Measurements from ENCODE around the gene ABCC11.
"Not testable (repeated sequence)": the region's sequence is repeated elsewhere in the genome, so short reads cannot be mapped to it uniquely, and the experiment has no call there.

The ABCC11 gene

DNA sequence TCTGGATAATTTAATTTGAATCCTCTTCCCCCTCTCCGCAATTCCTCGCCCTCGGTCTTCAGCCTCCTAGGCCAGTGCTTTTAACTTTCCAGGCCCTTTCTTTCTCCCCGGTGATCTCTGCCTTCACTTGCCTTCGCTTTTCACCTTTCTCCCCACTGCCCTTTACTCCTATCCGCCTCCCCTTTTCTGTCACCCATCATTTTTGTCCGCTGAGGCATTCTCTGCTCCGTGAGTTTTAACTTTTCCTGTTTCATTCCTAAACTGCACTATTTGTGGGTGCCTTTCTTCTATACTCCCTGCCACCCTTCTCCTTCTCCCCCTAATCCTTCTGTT, 2.5 kb downstream of the ABCC11 start:
- no peak for DNase-seq

DNA sequence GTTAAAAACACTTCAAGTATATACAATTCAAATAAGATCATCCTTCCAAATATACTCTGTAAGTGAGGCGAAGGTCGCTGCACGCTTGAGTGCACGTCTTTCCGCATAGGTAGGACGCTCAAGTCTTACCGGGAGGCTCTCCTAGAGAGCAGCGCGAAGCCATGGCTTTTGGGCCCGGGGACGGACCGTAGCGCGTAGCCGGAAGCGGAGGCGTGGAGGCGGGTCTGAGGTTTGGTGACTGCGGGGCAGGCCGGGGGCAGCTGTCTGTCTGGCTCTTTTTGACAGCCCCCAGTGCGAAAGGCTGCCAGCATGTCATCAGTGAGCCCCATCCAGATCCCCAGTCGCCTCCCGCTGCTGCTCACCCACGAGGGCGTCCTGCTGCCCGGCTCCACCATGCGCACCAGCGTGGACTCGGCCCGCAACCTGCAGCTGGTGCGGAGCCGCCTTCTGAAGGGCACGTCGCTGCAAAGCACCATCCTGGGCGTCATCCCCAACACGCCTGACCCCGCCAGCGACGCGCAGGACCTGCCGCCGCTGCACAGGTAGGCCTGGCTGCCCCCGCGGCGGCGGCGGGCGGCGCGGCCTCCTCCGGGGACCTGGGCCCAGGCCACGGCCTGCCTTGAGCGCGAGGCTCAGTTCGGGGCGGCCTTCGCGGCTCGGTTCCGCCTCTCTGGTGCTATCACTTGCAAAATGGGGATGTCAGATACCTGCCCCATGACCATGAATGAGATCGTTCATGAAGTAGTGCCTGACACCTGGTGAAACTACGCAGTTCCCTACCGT, 3.1 kb downstream of the ABCC11 start, which contains the start of gene LONP2:
Gene LONP2 (plus strand): TSS at position 221 of the 783 bp plus-strand sequence. CDS start 89 bp downstream, at position 310.
- peak; percentile 94 for DNase-seq

DNA sequence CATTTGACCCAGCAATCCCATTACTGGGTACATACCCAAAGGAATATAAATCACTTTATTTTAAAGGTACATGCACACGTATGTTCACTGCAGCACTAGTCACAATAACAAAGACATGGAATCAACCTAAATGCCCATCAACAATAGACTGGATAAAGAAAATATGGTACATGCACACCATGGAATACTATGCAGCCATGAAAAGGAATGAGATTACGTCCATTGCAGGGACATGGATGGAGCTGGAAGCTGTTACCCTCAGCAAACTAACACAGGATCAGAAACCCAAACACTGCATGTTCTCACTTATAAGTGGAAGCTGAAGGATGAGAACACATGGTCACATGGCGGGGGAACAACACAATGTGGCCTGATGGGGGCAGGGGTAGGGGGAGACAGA, 7.2 kb downstream of the ABCC11 start:
- DNase-seq = not testable (repeated sequence)

DNA sequence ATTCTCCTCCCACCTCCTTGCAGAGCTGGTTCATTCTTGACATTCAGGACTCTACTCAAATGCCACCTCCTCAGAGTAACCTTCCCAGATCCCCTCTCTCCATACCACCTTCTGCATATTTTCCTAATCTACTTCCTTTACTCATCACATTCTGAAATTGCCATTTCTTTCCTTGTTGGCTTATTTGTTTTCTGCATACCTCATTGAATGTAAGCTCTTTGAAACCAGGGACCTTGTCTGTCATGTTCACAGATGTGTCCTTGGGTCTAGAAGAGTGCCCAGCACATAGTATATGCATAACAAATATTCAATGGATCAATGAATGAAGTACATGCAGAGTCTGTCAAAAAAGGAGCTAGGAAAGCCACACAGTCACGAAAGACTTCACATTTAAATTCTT, 11.1 kb downstream of the ABCC11 start:
- no peak for DNase-seq

DNA sequence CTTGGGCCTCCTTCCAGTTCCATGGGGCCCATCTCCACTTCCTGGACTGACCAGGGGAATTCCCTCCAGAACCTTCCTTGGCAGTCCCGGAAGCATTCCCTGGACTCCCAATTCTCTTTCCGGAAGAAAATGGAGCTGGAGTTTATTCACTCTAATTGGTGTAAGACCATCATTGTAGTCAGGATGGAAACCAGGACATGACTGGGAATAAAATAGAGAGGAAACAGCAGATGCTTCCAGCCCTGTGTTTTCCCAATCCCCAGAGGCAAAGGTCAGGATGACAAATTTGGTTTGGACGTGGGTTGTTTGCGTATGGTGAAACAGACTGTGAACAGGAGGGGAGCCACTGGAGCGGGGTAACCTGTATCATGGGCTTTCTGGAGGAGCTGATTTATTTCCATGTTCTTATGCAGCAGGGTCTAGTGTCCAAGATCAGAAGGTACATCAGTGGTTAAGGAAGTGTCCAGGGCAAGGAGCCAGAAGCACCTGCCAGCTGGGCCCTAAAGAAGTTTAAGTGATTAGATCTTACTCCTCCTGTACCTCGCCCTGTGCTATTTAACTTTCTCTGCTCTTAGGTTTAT, 11.7 kb downstream of the ABCC11 start:
- DNase-seq = no peak

DNA sequence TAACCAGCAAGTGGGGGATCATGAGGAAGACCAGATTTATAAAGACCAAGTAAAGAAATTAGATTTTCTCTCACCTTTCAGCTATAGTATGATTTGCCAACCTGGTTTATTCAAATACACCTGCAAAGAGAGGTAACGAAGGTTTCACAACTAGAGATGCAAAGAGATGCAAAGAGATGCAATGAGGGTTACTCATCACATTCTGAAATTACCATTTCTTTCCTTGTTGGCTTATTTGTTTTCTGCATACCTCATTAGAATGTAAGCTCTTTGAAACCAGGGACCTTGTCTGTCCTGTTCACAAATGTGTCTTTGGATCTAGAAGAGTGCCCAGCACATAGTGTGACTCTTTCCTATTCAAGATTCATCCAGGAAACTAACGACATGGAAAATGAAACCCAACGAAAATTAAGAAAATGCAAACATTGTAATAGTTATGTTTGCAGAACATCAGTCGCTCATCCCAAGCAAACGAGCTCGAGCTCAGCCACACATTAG, 12.2 kb downstream of the ABCC11 start:
- no peak for DNase-seq

DNA sequence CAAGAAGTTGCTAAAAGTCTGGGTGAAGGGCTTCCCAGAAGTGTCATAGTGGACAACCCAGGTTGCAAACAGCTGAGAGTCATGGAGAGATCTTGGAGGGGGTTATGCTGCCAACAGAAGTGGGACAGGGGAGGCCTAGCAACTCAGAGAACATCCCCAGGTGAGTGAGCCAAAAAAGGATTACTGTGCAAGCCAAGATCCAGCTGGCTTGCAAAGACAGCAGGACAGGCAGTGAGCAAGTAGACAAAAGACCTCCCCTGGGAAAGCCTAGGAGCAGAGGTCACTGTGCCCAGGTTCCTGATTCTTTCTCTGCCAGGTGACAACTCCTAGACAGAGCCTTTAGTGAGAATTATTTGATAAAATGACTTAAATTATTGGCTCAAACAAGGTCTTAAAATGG, 12.7 kb downstream of the ABCC11 start:
- no peak for DNase-seq

DNA sequence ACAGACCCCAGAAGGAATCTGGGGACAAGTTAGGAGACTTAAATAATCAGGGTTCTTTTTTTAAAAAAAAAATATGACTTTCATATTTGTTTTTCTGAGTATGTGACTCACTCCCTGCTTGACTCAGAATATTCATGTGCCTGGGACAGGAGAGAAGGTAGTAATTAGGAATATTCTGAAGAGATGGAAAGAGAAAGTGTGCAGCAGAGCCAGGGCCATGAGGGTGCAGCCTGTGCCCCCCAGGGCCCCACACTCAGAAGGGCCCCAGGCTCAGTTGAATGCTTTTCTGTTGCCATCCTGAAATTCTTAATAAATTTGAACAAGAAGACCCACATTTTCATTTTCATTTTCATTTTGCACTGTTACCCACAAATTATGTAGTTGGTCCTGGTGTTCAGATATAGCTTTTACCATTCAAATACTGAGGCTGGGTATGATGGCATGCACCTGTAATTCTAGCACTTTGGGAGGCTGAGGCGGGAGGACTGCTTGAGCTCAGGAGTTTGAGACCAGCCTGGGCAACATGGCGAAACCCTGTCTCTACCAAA, 14.8 kb downstream of the ABCC11 start:
- DNase-seq = no peak

DNA sequence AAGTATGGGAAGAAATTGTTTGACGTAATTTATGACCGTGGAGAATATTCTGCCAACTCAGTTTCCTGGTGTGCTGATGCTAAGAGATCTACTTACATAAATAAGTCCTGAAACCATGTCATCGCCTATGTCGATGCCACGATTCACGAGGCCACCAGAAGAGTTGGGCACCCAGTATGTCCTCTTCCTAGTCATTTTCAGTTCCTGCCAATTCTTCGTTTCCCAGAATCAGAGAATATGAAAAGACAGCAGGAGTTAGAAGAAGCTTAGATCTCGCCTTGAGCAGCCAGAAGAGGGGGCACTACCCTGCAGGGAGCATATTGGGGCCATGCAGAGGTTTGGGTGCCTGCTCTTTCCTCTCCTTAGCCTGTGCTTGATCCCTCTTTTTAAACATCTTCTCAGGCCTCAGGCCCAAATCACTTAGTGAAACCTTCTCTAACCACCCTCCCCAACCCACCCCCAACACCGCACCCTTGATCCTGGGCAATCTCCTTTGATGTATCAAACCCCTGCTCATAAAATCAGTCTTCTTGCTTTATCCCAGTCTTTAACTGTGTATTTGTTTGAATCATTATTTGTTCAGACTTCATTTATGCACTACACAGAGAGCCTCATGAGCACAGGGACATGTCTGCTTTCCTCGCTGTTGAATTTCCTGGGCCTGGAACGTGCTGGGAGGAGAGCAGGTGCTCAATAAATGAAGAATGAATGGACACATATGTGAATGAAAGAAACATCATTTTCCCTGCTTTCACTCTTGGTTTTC, 15.4 kb downstream of the ABCC11 start:
- DNase-seq = no peak

DNA sequence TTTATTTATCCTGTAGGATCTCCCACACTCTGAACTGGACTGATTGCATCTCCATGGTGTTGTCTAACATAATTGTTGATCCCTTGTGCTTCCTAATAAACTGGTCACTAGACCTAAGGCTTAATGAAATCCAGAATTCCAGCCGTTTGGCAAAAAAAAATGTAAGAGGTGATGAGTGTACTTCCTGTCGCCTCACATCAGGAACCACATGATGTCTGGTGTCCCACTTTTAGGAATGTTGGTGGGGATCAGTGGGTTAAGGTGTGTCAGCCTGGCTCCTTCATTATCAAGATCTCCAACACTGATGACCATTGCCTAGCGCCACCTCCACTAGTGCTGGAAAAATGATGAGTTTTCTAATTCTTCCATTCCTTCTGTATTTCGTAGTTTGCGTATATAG, 21.9 kb downstream of the ABCC11 start:
- DNase-seq = no peak

DNA sequence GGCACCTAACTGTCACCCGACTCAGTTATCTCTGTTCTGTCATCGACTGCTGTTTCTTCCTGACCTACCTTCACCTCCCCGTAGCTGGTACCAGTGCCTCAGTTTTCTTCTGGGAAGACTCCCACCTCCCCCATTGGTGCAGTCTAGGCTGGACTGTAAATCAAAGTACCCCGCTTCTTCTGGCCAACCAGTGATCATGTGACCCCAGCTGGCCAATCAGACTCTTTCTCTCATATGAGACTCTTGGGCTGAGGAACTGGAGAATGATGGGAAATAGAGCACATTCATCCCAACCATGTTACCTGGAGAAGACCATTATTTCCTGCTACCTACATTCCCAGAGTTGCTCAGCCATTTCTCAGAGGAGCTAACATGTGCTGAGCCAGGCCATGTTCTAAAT, 23.8 kb downstream of the ABCC11 start:
- DNase-seq = no peak

DNA sequence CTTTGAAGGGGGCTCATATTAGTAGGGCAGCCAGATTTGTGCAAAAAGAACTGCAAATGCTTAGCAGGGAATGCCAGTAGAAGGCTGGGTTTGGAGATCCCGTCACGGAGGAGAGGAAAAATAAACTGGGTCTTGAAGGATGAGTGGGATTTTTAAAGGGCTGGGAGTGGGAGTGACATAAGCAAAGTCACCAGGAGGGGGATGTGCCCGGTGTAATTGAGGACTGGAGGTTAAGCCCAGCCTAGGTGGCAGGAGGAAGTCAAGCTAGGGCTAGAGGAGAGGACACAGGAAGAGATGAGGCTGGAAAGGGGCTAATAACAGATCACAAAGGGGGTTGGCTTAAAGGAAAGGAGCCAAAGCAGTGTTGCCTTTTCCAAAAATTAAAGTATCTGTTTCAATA, 26.4 kb downstream of the ABCC11 start:
- DNase-seq = no peak

DNA sequence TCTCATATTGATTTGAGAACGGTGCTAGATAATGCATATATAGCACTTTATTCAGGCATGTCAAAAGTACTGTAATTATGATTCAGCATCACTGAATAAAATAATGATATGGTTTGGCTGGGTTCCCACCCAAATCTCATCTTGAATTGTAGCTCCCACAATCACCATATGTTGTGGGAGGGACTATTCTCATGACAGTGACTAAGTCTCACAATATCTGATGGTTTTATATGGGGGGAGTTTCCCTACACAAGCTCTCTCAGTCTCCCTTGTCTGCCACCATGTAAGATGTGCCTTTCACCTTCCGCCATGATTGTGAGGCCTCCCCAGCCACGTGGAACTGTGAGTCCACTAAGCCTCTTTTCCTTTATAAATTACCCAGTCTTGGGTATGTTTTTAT, 28.9 kb downstream of the ABCC11 start:
- DNase-seq = no peak

DNA sequence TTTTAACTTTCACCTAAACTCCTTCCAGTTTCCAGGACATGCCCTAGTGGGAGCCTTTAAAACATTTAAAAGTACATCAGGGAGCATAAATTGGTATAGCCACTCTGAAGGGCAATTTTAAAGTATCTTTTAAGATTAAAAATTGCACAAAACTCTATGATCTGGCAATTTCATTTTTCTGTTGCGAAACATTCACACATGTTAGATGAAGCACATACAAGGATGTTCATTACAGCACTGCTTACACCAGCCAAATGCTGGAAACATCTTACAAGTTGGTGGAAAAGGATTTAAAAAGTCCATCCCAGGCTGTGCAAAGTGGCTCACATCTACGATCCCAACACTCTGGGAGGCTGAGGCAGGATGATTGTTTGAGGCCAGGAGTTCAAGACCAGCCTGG, 29.6 kb downstream of the ABCC11 start:
- no peak for DNase-seq

DNA sequence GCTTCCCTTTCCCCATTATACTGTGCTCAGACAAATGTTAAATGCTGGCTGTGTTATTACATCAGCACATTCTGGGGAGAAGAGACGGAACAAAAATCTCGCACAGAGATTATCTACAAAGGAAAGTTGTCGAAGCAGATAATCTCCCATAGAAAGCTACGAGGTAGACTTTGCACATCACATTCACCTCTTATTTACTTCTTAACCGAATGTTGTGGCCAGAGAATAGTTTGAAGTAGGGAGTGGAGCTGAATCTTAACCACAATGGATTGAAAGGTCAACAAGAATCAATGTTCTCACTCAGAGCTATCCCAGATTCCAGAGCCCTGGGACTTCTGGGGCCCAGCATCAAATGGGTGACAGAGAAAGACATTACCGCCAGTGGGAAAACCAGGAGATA, 31.6 kb downstream of the ABCC11 start:
- DNase-seq = no peak

DNA sequence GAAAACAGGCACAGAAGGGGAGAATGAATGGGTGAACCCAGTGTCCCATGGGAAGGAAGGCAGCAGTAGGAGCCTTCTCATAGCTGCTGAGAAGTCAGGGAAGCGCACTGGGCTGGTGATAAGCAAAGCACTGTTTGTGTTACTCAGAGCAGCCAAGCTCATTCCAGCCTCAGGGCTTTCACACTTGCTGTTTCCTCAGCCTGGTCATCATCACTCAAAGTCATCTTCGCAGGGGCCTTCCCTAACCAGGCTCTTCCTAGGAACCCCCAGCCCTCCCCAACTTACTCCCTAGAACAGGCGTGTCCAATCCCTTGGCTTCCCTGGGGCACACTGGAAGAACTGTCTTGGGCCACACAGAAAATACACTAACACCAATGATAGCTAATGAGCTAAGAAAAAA, 35.3 kb downstream of the ABCC11 start:
- no peak for DNase-seq

DNA sequence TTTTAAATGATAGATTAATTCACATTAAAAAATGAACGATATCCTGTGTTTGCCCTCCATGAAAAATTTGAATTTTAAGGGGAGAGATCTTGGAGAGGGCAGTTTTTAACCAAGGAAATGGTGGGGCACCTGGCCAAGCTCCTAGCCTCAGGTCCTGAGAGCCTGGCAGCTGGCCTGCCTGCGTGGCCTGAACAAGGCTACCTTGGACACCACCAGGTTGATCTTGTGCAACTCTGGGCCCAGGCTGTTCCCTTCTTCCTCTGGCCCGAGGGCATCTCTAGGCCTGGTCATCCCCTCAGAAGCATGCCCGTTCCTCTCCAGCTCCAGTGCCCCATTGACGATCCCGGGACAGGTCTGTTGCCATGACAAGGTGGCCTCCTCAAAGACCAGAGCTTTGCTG, 36.6 kb downstream of the ABCC11 start:
- no peak for DNase-seq

DNA sequence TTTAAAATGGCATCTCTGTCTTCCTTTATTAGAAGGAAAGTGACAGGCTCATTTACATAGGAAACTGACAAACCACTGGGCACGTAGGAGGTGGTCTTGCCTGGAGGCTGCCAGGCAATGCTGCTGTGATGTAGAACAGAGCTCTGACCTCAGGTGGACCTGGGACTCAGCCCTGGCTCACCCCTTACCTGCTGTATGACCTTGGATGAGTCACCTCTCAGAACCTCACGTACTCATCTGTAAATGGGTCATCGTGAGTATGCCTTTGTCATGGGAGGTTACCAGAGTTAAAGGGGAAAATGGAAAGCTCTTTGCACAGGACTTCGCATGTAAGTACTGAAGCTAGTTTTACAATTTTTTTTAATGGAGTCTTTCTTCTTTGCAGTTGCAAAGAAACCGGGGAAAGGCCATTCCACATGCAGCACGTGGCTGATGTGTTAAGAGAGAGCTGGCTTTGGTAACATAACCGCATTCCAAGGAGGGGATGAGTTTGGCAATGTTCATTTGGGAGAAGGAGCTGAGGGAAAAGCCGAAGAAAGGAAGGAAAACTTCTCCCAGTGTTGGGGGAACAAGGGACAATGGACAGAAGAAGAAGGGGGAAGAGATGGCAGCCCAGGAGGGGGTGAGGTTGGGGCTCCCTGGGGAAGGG, 40.6 kb downstream of the ABCC11 start:
- DNase-seq = no peak

DNA sequence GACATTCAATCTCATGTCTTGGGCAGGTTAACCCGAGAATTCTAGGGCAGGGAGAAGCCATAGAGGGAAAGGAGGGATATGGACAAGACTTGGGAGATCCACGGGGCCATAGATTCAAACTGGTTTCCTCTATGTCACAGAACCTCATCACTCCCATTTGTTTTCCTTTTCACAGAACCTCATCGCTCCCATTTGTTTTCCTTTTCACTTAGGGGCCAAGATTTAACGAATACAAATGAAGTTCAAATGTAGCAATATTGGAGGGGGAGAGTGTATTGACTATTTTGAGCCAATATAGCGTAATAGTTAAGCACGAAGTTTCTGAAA, 42.6 kb downstream of the ABCC11 start:
- DNase-seq = no peak

DNA sequence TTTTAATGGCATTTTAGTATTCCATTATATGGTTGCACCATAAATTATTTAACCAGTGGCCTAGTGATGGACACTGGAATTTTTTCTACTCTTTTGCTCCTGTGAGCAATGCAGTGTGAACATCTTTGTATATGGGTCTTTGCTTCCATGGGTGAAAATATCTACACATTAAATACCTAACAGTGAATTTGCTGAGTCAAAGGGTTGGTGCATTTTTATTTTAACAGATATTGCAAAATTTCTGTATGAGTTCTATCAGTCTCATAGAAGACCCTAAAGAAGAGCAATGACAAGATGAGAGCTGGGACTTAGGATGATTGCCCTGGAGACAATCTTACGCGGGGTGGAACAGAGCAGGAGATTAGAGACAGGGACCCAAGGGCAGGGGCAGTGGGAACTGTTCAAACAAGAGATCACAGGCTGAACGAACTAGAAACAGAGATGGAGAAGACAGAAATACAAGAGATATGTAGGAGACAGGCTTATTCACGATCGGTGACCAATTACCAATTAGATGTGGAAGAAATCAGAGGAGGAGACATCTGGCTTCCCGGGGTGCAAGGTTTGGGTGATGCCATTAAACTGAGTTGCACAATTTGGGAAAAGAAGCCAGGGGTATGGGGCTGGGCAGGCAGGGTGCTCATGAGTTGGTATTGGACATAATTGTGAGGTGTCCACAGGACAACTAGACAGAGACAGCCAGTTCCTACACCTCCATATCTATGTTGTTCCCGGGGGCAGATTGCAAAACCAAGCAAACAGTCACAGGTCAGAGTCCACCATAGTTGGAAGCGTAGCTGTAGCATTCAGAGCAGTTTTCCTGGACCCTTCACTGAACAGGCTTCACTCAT, 43.1 kb downstream of the ABCC11 start:
- DNase-seq = no peak

DNA sequence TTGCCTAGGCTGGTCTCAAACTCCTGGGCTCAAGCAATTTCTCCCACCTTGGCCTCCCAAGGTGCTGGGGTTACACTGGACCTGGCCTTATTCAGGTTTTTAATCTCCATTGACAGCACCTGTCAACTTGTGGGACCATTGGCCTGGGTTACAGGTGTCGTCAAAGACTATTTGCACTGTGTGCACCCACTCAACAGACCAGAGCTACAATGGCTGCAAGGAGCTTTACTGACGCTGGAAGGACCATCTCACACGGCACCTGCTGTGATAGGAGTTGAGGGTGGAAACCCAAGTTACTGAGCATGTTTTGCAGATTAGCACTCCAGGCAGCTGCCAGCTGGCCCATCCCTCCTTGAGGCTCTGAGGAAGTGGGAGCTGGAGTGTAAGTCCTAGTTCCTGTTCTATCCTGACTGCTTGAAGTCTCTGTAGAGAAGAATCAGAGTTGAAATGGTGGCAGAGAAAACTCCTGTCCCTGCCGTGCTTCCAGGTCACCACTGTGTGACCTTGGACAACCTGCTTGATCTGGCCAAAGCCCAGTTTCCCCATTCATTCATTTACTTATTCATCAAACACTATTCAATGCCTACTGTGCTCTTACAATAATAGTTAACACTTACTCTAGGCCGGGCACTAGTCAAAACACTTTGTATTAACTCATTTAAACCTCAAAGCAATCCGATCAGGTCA, 45.7 kb downstream of the ABCC11 start:
- no peak for DNase-seq

DNA sequence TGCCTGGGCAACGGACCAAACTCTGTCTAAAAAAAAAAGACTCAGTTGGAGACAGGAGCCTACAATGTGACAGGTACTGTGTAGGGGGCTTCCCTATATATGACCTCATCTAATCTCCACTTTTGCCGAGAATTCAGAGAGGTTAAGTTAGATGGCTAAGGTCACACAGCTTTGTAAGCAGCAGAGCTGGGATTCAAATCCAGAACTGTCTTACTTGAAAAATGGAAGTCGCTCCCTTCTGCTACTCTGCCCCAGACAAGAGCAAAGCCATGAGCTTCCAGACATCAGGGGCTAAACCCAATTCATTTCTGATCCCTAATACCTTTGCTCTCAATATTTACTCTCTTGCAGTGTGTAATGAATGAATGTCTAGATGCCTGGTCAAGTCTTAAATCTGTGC, 50.0 kb downstream of the ABCC11 start:
- DNase-seq = no peak
